ENCODE data around the gene EDEM1.
"Not testable (repeated sequence)": the region's sequence is repeated elsewhere in the genome, so short reads cannot be mapped to it uniquely, and the experiment has no call there.

EDEM1 gene

GRCh38 chr3:5238545-5238944 is 51.0 kb downstream of the EDEM1 start:
- no peak for DNase-seq

- DNase-seq, result no peak
Measured at GRCh38 chr3:5239602-5240001, 52.1 kb downstream of the EDEM1 start.

GRCh38 chr3:5240740-5241139 is 53.2 kb downstream of the EDEM1 start:
- no peak for DNase-seq

GRCh38 chr3:5242785-5243184 is 55.3 kb downstream of the EDEM1 start:
- not testable (repeated sequence) for DNase-seq

- no peak for DNase-seq
Measured at GRCh38 chr3:5245927-5246326, 58.4 kb downstream of the EDEM1 start.

- no peak for DNase-seq
Measured at GRCh38 chr3:5248822-5249221, 61.3 kb downstream of the EDEM1 start.

GRCh38 chr3:5250467-5251195 is 63.1 kb downstream of the EDEM1 start:
- peak in 2 of 3 experiments; percentile 2 to 28 for DNase-seq

- no peak for DNase-seq
Measured at GRCh38 chr3:5251196-5251583, 63.7 kb downstream of the EDEM1 start.

- no peak for DNase-seq
Measured at GRCh38 chr3:5252131-5252530, 64.6 kb downstream of the EDEM1 start.

GRCh38 chr3:5254281-5255048 is 67.0 kb downstream of the EDEM1 start:
- no peak for DNase-seq

GRCh38 chr3:5255404-5256344 is 68.2 kb downstream of the EDEM1 start:
- DNase-seq, result no peak

- DNase-seq, result no peak
Measured at GRCh38 chr3:5258526-5258925, 71.0 kb downstream of the EDEM1 start.

GRCh38 chr3:5260992-5261501 is 73.5 kb downstream of the EDEM1 start:
- no peak for DNase-seq

GRCh38 chr3:5262507-5262906 is 75.0 kb downstream of the EDEM1 start:
- no peak for DNase-seq

GRCh38 chr3:5264093-5264600 is 76.6 kb downstream of the EDEM1 start:
- DNase-seq, result no peak

- no peak for DNase-seq
Measured at GRCh38 chr3:5264896-5265770, 77.6 kb downstream of the EDEM1 start.

GRCh38 chr3:5267252-5267651 is 79.7 kb downstream of the EDEM1 start:
- no peak for DNase-seq

- DNase-seq, result no peak
Measured at GRCh38 chr3:5267889-5268288, 80.4 kb downstream of the EDEM1 start.

Measured in NCI-H1417 (cell line).